ENCODE results near the gene RBBP7. TPM values are rescaled to one million over a fixed set of nuclear protein-coding genes. Genes with fewer than 3 reads are reported as not detected.
A peak's percentile ranks its signal among the peaks of the same experiment; 100 is the strongest.

RBBP7 gene
- total RNA-seq, 4 donors from 2014 or later = 40.7 to 117 (median 47.8) TPM

DNA sequence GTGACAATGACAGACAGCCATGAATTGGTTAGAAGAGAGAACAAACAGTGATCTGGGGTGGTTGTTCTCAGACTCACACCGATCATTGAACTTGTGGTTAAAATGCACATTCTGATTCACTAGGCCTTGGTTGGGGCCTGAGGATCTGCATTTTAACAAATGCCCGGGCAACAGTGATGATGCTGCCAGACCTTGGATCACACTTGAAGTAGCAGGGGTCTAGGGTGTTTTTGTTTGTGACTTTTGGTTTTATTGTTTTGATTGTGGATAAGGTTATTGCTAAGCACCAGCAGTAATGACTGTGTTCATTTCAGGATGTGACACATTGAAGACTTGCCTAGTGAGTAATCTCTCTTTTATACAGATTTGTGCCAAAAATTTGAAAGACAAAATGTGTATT lies 47.4 kb downstream of the RBBP7 start:
- no peaks in the 10 kb centered on the region for H3K9me3 ChIP-seq
- DNase-seq = no peak
- no peaks in the 10 kb centered on the region for H3K27me3 ChIP-seq
- H3K36me3 ChIP-seq = peaks cover 0 to 3% (median 0%) of the 10 kb centered on the region in 3 donors
- H3K4me3 ChIP-seq = no peak overlapping the region
- TF ChIP-seq, protein P1, sequence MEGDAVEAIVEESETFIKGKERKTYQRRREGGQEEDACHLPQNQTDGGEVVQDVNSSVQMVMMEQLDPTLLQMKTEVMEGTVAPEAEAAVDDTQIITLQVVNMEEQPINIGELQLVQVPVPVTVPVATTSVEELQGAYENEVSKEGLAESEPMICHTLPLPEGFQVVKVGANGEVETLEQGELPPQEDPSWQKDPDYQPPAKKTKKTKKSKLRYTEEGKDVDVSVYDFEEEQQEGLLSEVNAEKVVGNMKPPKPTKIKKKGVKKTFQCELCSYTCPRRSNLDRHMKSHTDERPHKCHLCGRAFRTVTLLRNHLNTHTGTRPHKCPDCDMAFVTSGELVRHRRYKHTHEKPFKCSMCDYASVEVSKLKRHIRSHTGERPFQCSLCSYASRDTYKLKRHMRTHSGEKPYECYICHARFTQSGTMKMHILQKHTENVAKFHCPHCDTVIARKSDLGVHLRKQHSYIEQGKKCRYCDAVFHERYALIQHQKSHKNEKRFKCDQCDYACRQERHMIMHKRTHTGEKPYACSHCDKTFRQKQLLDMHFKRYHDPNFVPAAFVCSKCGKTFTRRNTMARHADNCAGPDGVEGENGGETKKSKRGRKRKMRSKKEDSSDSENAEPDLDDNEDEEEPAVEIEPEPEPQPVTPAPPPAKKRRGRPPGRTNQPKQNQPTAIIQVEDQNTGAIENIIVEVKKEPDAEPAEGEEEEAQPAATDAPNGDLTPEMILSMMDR (IDR thresholded peaks at IDR 0.05) = no peak
- TF ChIP-seq POLR2A (IDR thresholded peaks at IDR 0.05) = no peak
- no peak overlapping the region for H3K27ac ChIP-seq
- no peaks in the 10 kb centered on the region for H3K4me1 ChIP-seq

DNA sequence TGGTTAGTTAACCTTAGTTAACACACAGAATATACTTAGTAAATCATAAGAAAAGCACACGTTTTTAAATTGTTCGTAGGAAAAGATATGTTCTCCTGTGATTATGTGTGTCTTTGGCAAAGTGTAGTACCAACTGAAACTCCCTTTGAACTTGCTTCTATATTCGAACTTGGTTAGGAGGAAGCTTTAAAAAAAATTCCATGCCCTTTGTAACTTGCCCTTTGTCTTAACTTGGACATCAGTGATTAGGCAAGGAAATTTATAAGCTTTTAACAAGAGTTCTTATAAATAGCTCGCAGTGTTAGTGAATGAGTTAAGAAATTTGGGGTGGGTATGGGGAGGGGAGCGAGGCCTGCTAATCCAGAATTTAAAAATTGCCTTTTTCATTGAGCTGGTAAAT lies 50.5 kb downstream of the RBBP7 start:
- no peak for TF ChIP-seq POLR2A (IDR thresholded peaks at IDR 0.05)
- TF ChIP-seq, protein P1 (IDR thresholded peaks at IDR 0.05) = no peak
- Histone ChIP-seq H3K27me3 (no peaks in the 10 kb centered on the region), H3K27ac (peak overlapping the region in 1 of 4 donors; percentile 3), H3K36me3 (peaks cover 0 to 3% (median 0%) of the 10 kb centered on the region in 3 donors), H3K4me3 (no peak overlapping the region), H3K9me3 (no peaks in the 10 kb centered on the region), H3K4me1 (no peaks in the 10 kb centered on the region)
- no peak for DNase-seq

DNA sequence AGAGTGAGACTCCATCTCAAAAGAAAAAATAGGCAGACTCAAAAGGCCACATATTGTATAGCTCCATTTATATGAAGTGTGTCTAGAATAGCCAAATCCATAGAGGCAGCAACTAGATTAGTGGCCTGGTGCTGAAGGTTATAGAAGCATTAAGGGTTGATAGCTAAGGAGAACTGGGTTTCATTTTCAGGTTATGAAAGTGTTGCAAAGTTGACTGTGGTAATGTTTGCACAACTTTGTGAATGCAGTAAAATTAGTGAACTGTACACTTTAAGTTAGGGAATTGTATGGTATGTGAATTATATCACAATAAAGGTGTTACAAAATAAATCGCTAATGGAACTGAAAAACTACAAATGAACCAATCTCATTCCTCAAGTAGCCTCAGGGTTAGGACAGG lies 55.6 kb downstream of the RBBP7 start:
- no peak overlapping the region for H3K27ac ChIP-seq
- TF ChIP-seq, protein P1 (IDR thresholded peaks at IDR 0.05) = no peak
- TF ChIP-seq POLR2A (IDR thresholded peaks at IDR 0.05) = no peak
- no peak for DNase-seq

DNA sequence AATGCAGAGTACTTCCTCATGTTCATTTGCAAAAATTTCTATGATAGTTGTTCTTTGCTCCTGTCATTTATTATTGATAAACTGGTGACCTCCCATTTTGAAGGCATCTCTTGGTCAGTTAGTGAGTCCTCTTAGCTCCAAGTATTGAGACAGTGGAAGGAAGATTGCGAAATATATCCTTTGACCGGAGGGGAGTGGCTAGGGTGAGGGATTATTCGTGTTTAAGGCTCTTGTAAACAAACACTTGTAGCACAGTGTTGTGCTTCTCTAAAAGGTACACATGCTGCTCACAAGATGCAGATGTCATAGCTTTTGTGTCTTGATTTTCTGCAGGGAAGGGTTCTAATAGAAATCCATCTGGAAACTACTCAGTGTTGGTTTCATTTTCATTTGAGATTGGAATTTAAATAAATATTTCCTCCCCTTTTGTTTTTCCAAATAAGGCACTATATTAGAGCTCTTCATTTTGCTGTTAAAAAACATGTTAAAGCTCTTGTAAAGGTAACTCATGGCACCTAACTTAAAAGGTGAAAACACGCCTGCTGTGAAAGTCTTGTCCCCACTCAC lies 62.1 kb downstream of the RBBP7 start:
- TF ChIP-seq, protein P1 (IDR thresholded peaks at IDR 0.05) = no peak
- no peak for TF ChIP-seq POLR2A (IDR thresholded peaks at IDR 0.05)
- H3K4me1 ChIP-seq = no peaks in the 10 kb centered on the region
- H3K4me3 ChIP-seq = peak overlapping the region in 2 of 4 donors; percentile 12 to 25
- no peaks in the 10 kb centered on the region for H3K36me3 ChIP-seq
- no peaks in the 10 kb centered on the region for H3K9me3 ChIP-seq
- DNase-seq = peak in 1 of 3 donors; percentile 75
- H3K27ac ChIP-seq = peak overlapping the region in 2 of 4 donors; percentile 22 to 27
- H3K27me3 ChIP-seq = no peaks in the 10 kb centered on the region

More for the DNA sequence above, 55.6 kb downstream of the RBBP7 start:
- no peak overlapping the region for H3K4me3 ChIP-seq
- no peaks in the 10 kb centered on the region for H3K27me3 ChIP-seq
- H3K4me1 ChIP-seq = no peaks in the 10 kb centered on the region
- no peaks in the 10 kb centered on the region for H3K36me3 ChIP-seq
- no peaks in the 10 kb centered on the region for H3K9me3 ChIP-seq

DNA sequence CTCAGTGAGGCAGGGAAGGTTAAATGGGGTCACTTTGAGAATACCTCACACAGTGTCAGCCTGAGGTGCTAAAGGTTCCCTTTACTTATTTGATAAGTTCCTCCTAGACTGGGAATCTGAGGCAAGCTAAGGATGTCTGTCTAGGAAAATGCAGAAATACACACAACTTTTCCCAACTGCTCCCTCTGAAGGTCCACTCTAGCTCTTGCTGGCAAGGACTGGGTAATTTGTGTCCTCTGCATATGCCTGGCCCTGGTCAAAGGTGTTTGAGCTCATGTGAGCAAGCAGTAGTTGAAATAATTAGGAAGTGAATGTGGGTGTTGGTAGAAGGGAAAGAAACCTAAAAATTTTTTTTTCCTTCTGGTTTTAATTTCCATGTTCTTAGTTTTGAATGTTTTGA lies 62.6 kb downstream of the RBBP7 start:
- Histone ChIP-seq H3K27ac (peak overlapping the region in 3 of 4 donors; percentile 22 to 55 (median 27)), H3K9me3 (no peaks in the 10 kb centered on the region), H3K36me3 (no peaks in the 10 kb centered on the region), H3K4me1 (no peaks in the 10 kb centered on the region), H3K27me3 (no peaks in the 10 kb centered on the region), H3K4me3 (no peak overlapping the region)
- no peak for DNase-seq
- no peak for TF ChIP-seq POLR2A (IDR thresholded peaks at IDR 0.05)
- TF ChIP-seq, protein P1 (IDR thresholded peaks at IDR 0.05) = peak in 2 of 6 experiments; percentile 7 to 34
